ENCODE measurements around the gene OLAH.

DNA sequence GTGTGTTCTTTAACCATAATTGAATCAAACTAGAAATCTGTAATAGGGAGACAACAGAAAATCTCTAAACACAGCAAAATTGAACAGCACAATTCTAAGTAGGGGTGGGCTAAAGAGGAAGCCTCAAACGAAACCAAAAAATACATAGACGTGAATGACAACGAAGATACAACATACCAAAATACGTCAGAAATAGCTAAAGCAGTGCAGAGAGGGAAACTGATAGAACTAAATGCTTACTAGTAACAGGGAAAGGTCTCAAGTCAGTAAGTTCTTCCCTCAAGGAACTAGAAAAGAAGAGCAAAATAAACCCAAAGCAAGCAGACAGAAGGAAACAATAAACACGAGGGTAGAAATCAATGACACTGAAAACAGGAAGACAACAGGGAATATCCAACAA, 72.5 kb downstream of the OLAH start:
- TF ChIP-seq, protein P1, sequence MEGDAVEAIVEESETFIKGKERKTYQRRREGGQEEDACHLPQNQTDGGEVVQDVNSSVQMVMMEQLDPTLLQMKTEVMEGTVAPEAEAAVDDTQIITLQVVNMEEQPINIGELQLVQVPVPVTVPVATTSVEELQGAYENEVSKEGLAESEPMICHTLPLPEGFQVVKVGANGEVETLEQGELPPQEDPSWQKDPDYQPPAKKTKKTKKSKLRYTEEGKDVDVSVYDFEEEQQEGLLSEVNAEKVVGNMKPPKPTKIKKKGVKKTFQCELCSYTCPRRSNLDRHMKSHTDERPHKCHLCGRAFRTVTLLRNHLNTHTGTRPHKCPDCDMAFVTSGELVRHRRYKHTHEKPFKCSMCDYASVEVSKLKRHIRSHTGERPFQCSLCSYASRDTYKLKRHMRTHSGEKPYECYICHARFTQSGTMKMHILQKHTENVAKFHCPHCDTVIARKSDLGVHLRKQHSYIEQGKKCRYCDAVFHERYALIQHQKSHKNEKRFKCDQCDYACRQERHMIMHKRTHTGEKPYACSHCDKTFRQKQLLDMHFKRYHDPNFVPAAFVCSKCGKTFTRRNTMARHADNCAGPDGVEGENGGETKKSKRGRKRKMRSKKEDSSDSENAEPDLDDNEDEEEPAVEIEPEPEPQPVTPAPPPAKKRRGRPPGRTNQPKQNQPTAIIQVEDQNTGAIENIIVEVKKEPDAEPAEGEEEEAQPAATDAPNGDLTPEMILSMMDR (IDR thresholded peaks at IDR 0.05; ENCODE audit: insufficient read depth, low read depth, low read length): no peak
- TF ChIP-seq EZH2 (IDR thresholded peaks at IDR 0.05; ENCODE audit: insufficient read depth, low read length): no peak
